SK-N-MC (cell line): ENCODE results near the gene ITGA7.

Source experiments
- EZH2 ChIP-seq: fragments of 200-600 bp; sonication (generic); IDR thresholded peaks from one replicate; pipeline ENCODE4 v1.6.1; 2017; ENCODE audit warnings: antibody characterized with exemption
- POLR2AphosphoS5 ChIP-seq: IDR thresholded peaks from 2 replicates; pipeline ENCODE4 v1.6.1; 2012; ENCODE audit warnings: mild to moderate bottlenecking, low read depth, low read length, borderline replicate concordance

DNA sequence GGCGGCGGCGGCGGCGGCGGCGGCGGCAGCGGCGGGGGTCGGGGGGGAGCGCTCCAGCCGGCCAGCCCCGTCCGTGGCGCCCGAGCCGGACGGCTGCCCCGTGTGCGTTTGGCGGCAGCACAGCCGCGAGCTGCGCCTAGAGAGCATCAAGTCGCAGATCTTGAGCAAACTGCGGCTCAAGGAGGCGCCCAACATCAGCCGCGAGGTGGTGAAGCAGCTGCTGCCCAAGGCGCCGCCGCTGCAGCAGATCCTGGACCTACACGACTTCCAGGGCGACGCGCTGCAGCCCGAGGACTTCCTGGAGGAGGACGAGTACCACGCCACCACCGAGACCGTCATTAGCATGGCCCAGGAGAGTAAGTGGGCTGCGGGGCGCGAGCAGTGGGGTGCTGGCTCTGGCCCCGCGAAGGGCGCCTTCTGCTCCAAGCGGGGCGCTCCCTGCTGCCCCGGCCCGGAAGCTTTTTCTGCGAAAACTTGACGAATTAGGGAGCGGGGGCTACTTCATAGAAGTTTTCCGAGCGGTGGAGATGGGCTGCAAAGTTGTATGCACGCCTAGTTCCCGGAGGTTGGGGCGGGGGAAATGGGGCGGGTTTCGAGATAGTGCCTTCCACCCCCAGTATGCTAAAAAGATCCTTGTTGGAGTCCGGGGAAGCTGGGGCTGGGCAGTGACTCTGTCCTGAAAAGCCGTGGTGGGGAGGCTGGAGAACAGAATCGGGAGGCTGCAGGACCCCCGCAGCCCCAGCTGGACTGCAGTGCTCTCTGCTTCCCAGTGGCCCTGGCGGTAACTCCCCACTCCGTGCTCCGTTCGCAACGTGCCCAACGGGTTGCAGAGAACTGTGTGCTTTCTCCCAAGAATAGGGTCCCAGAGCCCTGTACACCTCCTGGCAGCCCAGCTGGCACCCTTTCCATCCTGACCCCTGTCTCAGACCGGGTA is 36.0 kb upstream of the ITGA7 start:
- TF ChIP-seq POLR2AphosphoS5 (no peak), EZH2 (no peak)
